H9 (cell line): ENCODE measurements around the gene REC114. TPM values are rescaled to one million over a fixed set of nuclear protein-coding genes. Genes with fewer than 3 reads are reported as not detected.
A peak's percentile ranks its signal among the peaks of the same experiment; 100 is the strongest.
"Not testable (repeated sequence)": the region's sequence is repeated elsewhere in the genome, so short reads cannot be mapped to it uniquely, and the experiment has no call there.

Experiments used
- DNase-seq: peaks from one replicate; pipeline ENCODE4 v3.0.0-alpha.2; 2017
- H2AFZ ChIP-seq: one replicate; pipeline ENCODE4 v1.6.1; 2013; ENCODE audit warnings: mild to moderate bottlenecking, low read length, control low read depth, moderate library complexity
- H2AK5ac ChIP-seq: 2 replicates; pipeline ENCODE4 v1.6.1; 2013; ENCODE audit warnings: low read length, control low read depth, mixed read lengths; ENCODE audit not compliant: insufficient read length
- H2BK120ac ChIP-seq: one replicate; pipeline ENCODE4 v1.6.1; 2013; ENCODE audit warnings: low read depth, mild to moderate bottlenecking, low read length, control low read depth, inconsistent platforms; ENCODE audit not compliant: poor library complexity, severe bottlenecking
- H2BK12ac ChIP-seq: 2 replicates; pipeline ENCODE4 v1.6.1; 2013; ENCODE audit warnings: low read length, control low read depth, mixed read lengths, low read depth; ENCODE audit not compliant: insufficient read length
- H2BK15ac ChIP-seq: 2 replicates; pipeline ENCODE4 v1.6.1; 2013; ENCODE audit warnings: low read depth, low read length, control low read depth
- H2BK20ac ChIP-seq: one replicate; pipeline ENCODE4 v1.6.1; 2013; ENCODE audit warnings: low read depth, mild to moderate bottlenecking, low read length, control low read depth, inconsistent platforms; ENCODE audit not compliant: poor library complexity, severe bottlenecking
- H2BK5ac ChIP-seq: 2 replicates; pipeline ENCODE4 v1.6.1; 2013; ENCODE audit warnings: low read length, control low read depth, mixed read lengths; ENCODE audit not compliant: insufficient read length
- H3K14ac ChIP-seq: 2 replicates; pipeline ENCODE4 v1.6.1; 2013; ENCODE audit warnings: low read length, control low read depth; ENCODE audit not compliant: insufficient read depth
- H3K18ac ChIP-seq: 2 replicates; pipeline ENCODE4 v1.6.1; 2013; ENCODE audit warnings: low read depth, mild to moderate bottlenecking, mixed read lengths, low read length, control low read depth; ENCODE audit not compliant: insufficient read length
- H3K23ac ChIP-seq: 2 replicates; pipeline ENCODE4 v1.6.1; 2013; ENCODE audit warnings: low read length, control low read depth, mixed read lengths, low read depth; ENCODE audit not compliant: insufficient read length
- H3K23me2 ChIP-seq: 2 replicates; pipeline ENCODE4 v1.6.1; 2013; ENCODE audit warnings: low read depth, mild to moderate bottlenecking, mixed read lengths, low read length, control low read depth; ENCODE audit not compliant: insufficient read length, poor library complexity, severe bottlenecking
- H3K27ac ChIP-seq: 2 replicates; pipeline ENCODE4 v1.5.1; 2013; ENCODE audit warnings: low read length, control low read depth, mixed read lengths, low read depth; ENCODE audit not compliant: insufficient read length
- H3K27me3 ChIP-seq: 2 replicates; pipeline ENCODE4 v1.6.1; 2013; ENCODE audit warnings: low read length, control low read depth, inconsistent platforms; ENCODE audit not compliant: insufficient read depth
- H3K4ac ChIP-seq: 2 replicates; pipeline ENCODE4 v1.6.1; 2013; ENCODE audit warnings: low read depth, mild to moderate bottlenecking, control low read depth, inconsistent platforms, low read length, moderate library complexity
- H3K4me1 ChIP-seq: 2 replicates; pipeline ENCODE4 v1.6.1; 2013; ENCODE audit warnings: low read length, control low read depth, inconsistent platforms; ENCODE audit not compliant: insufficient read depth
- H3K4me2 ChIP-seq: 2 replicates; pipeline ENCODE4 v1.6.1; 2013; ENCODE audit warnings: low read length, control low read depth, mixed read lengths; ENCODE audit not compliant: insufficient read length, insufficient read depth
- H3K56ac ChIP-seq: 2 replicates; pipeline ENCODE4 v1.6.1; 2013; ENCODE audit warnings: low read depth, mild to moderate bottlenecking, mixed read lengths, low read length, control low read depth; ENCODE audit not compliant: insufficient read length
- H3K79me1 ChIP-seq: 2 replicates; pipeline ENCODE4 v1.6.1; 2013; ENCODE audit warnings: low read depth, mild to moderate bottlenecking, moderate library complexity, low read length, control low read depth, inconsistent platforms; ENCODE audit not compliant: insufficient read depth, poor library complexity, severe bottlenecking
- H3K79me2 ChIP-seq: 2 replicates; pipeline ENCODE4 v1.6.1; 2013; ENCODE audit warnings: low read length, control low read depth, inconsistent platforms; ENCODE audit not compliant: insufficient read depth
- H3K9ac ChIP-seq: 2 replicates; pipeline ENCODE4 v1.6.1; 2013; ENCODE audit warnings: low read length, control low read depth, mixed read lengths; ENCODE audit not compliant: insufficient read length; ENCODE audit errors: extremely low read depth
- H3K9me3 ChIP-seq: one replicate; pipeline ENCODE4 v1.6.1; 2013; ENCODE audit warnings: low read depth, low read length, inconsistent platforms; ENCODE audit not compliant: control insufficient read depth
- H3T11ph ChIP-seq: one replicate; pipeline ENCODE4 v1.6.1; 2013; ENCODE audit warnings: mild to moderate bottlenecking, low read length, control low read depth, inconsistent platforms
- H4K20me1 ChIP-seq: one replicate; pipeline ENCODE4 v1.6.1; 2013; ENCODE audit not compliant: control insufficient read depth, insufficient read length, insufficient read depth
- H4K5ac ChIP-seq: 2 replicates; pipeline ENCODE4 v1.6.1; 2013; ENCODE audit warnings: low read depth, mild to moderate bottlenecking, mixed read lengths, low read length, control low read depth; ENCODE audit not compliant: insufficient read length
- H4K8ac ChIP-seq: replicated peaks from 2 replicates; pipeline ENCODE4 v1.6.1; 2013; ENCODE audit warnings: low read length, control low read depth, mixed read lengths, low read depth; ENCODE audit not compliant: insufficient read length
- H4K91ac ChIP-seq: 2 replicates; pipeline ENCODE4 v1.6.1; 2013; ENCODE audit warnings: low read depth, mild to moderate bottlenecking, moderate library complexity, mixed read lengths, low read length, control low read depth; ENCODE audit not compliant: insufficient read length
- H3K27ac Mint-ChIP-seq, 3 experiments: 2 replicates in 2 of 3; 3 replicates in 1 of 3; pipeline ENCODE4 v1.8.0; 2020 to 2021; ENCODE audit warnings: mixed read lengths in 3 of 3, mild to moderate bottlenecking in 1 of 3, moderate library complexity in 1 of 3
- H3K27me3 Mint-ChIP-seq: 2 replicates; pipeline ENCODE4 v1.8.0; 2021; ENCODE audit warnings: low read depth, mild to moderate bottlenecking, moderate library complexity, mixed read lengths
- H3K36me3 Mint-ChIP-seq, 3 experiments: 2 replicates in 2 of 3; 3 replicates in 1 of 3; pipeline ENCODE4 v1.8.0; 2020 to 2021; ENCODE audit warnings: low read depth in 3 of 3, mixed read lengths in 3 of 3; ENCODE audit not compliant: insufficient read depth in 1 of 3
- H3K4me1 Mint-ChIP-seq, 2 experiments: 2 replicates each; pipeline ENCODE4 v1.8.0; 2020; ENCODE audit warnings: mixed read lengths in 2 of 2
- H3K4me3 Mint-ChIP-seq, 2 experiments: 2 replicates in 1 of 2; 3 replicates in 1 of 2; pipeline ENCODE4 v1.8.0; 2020 to 2021; ENCODE audit warnings: mild to moderate bottlenecking in 2 of 2, mixed read lengths in 2 of 2, moderate library complexity in 1 of 2
- H3K9me3 Mint-ChIP-seq, 2 experiments: 2 replicates in 1 of 2; 3 replicates in 1 of 2; pipeline ENCODE4 v1.8.0; 2020; ENCODE audit warnings: mild to moderate bottlenecking in 2 of 2, mixed read lengths in 2 of 2, moderate library complexity in 1 of 2
- CTCF ChIP-seq: fragments of 200-600 bp; sonication (generic); conservative IDR thresholded peaks from 3 replicates; pipeline ENCODE4 v1.8.0; 2021; ENCODE audit warnings: antibody characterized with exemption, mild to moderate bottlenecking
- WGBS: extraction: QIAGEN DNeasy Blood & Tissue Kit; methylation state at CpG from one replicate; pipeline ENCODE4 v1.1.7; 2013; ENCODE audit warnings: missing lambda C conversion rate, low lambda C conversion rate, mixed read lengths; ENCODE audit not compliant: insufficient read length; ENCODE audit errors: extremely low coverage; 5-methylcytosine and 5-hydroxymethylcytosine counted together
- total RNA-seq: library from RNA; stranded (reverse); gene quantifications from 2 replicates; pipeline ENCODE4 v1.2.1, GENCODE V29; 2021

Gene REC114
- total RNA-seq, 1 experiment from 2014 or later, result not detected

DNA sequence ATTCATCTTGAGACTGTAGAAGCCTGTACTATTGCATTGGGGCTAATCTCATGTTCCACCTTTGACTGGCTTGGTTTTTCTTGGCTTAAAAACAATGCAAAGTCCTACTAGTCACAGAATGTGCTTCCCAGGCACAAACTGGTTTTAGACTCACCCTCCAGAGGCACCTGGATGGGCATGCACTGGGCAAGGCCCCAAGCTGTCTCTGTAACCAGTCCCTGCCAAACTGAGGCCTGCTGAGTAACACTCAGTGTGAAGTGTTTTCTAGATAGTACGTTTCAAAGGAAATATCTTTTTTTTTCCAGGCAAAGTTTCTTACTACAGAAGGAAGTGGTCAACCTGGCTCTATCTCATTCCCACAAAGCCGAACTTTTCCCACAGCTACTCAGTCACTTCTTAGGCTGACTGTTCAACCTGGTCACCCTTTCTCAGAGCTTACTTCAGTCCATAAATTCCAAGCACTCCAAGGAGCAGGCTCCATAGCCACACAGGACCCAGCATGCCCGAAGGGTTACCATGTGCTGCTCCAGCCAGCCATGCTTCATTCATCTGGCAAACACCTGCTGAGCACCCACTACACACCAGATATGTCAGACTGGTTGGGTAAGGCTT, 132.8 kb downstream of the REC114 start:
- Histone ChIP-seq H3K79me1 (no peaks in the 10 kb centered on the region), H2BK12ac (no peak overlapping the region), H2BK5ac (no peak overlapping the region), H4K5ac (no peak overlapping the region), H3K14ac (no peak overlapping the region), H3T11ph (no peak overlapping the region), H4K8ac (no peak overlapping the region), H2BK15ac (no peak overlapping the region), H3K9ac (no peak overlapping the region), H3K4me1 (no peaks in the 10 kb centered on the region), H3K9me3 (no peaks in the 10 kb centered on the region), H3K4me2 (no peak overlapping the region), H3K23ac (no peak overlapping the region), H4K20me1 (no peaks in the 10 kb centered on the region), H3K56ac (no peak overlapping the region), H3K27me3 (no peaks in the 10 kb centered on the region), H3K27ac (no peak overlapping the region), H4K91ac (no peak overlapping the region), H3K4ac (no peak overlapping the region), H2AFZ (no peak overlapping the region), H3K79me2 (no peaks in the 10 kb centered on the region), H3K18ac (no peak overlapping the region), H2BK120ac (no peak overlapping the region), H2AK5ac (no peak overlapping the region), H2BK20ac (no peak overlapping the region), H3K23me2 (no peaks in the 10 kb centered on the region)
- no peak overlapping the region for H3K4me3 Mint-ChIP-seq
- H3K27ac Mint-ChIP-seq, result peak overlapping the region in 1 of 3 experiments; percentile 26; a peak in 2 of 7 replicates
- no CpG with 5 or more reads among the region's 3 CpGs for WGBS
- no peaks in the 10 kb centered on the region for H3K9me3 Mint-ChIP-seq
- H3K27me3 Mint-ChIP-seq, result no peaks in the 10 kb centered on the region
- H3K4me1 Mint-ChIP-seq, result peaks cover 8 to 11% of the 10 kb centered on the region in 2 experiments
- no peak for TF ChIP-seq CTCF
- DNase-seq, result no peak
- peaks cover 7 to 66% (median 38%) of the 10 kb centered on the region in 3 experiments; a peak in 6 of 7 replicates for H3K36me3 Mint-ChIP-seq

GRCh38 chr15:73577593-73577992, 134.6 kb downstream of the REC114 start:
- not testable (repeated sequence) for H4K91ac ChIP-seq, H3K9me3 ChIP-seq, H3K56ac ChIP-seq, H2BK5ac ChIP-seq, H2BK15ac ChIP-seq, H3K4me3 Mint-ChIP-seq, H4K5ac ChIP-seq, H2AFZ ChIP-seq, H4K8ac ChIP-seq, H3K79me1 ChIP-seq, H2BK20ac ChIP-seq, H2BK120ac ChIP-seq, H3K79me2 ChIP-seq, H3K18ac ChIP-seq, H3K4ac ChIP-seq, H3K9me3 Mint-ChIP-seq, H2BK12ac ChIP-seq, H3K27ac ChIP-seq, DNase-seq, H2AK5ac ChIP-seq, H3K27me3 ChIP-seq, H3K23ac ChIP-seq, H3T11ph ChIP-seq, H3K27me3 Mint-ChIP-seq, H3K14ac ChIP-seq, H3K4me2 ChIP-seq, H3K23me2 ChIP-seq, H3K9ac ChIP-seq, H3K4me1 ChIP-seq, H4K20me1 ChIP-seq
- H3K36me3 Mint-ChIP-seq, result peaks cover 7 to 66% (median 34%) of the 10 kb centered on the region in 3 experiments; a peak in 6 of 7 replicates
- H3K4me1 Mint-ChIP-seq, result peaks cover 8 to 11% of the 10 kb centered on the region in 2 experiments
- peak overlapping the region; percentile 8 to 75 (median 45); a peak in 4 of 7 replicates for H3K27ac Mint-ChIP-seq
